ENCODE results near the gene CASK. TPM values are rescaled to one million over a fixed set of nuclear protein-coding genes. Genes with fewer than 3 reads are reported as not detected.

CASK gene
- polyA plus RNA-seq, 4 donors = 43.6 to 52.7 (median 50.0) TPM

- DNase-seq (ENCODE audit: low read depth in 4 of 4, low spot score in 3 of 4) = no peak
Observed at GRCh38 chrX:41591906-41592305, 331.4 kb downstream of the CASK start.

- DNase-seq (ENCODE audit: low read depth in 4 of 4, low spot score in 3 of 4) = no peak
Observed at GRCh38 chrX:41590641-41591040, 332.7 kb downstream of the CASK start.

- DNase-seq (ENCODE audit: low read depth in 4 of 4, low spot score in 3 of 4) = peak in 1 of 4 donors; percentile 12
Observed at GRCh38 chrX:41589634-41590270, 333.6 kb downstream of the CASK start.

- DNase-seq (ENCODE audit: low read depth in 4 of 4, low spot score in 3 of 4) = no peak
Observed at GRCh38 chrX:41588271-41588670, 335.1 kb downstream of the CASK start.

GRCh38 chrX:41580423-41581064, 342.8 kb downstream of the CASK start:
- no peak for DNase-seq (ENCODE audit: low read depth in 4 of 4, low spot score in 3 of 4)

- DNase-seq (ENCODE audit: low read depth in 4 of 4, low spot score in 3 of 4) = no peak
Observed at GRCh38 chrX:41563876-41564275, 359.5 kb downstream of the CASK start.

- DNase-seq (ENCODE audit: low read depth in 4 of 4, low spot score in 3 of 4) = no peak
Observed at GRCh38 chrX:41561045-41561444, 362.3 kb downstream of the CASK start.

GRCh38 chrX:41559235-41560052, 363.9 kb downstream of the CASK start:
- DNase-seq (ENCODE audit: low read depth in 4 of 4, low spot score in 3 of 4) = peak in 2 of 4 donors; percentile 12 to 20

- DNase-seq (ENCODE audit: low read depth in 4 of 4, low spot score in 3 of 4) = no peak
Observed at GRCh38 chrX:41558531-41558930, 364.8 kb downstream of the CASK start.

- no peak for DNase-seq (ENCODE audit: low read depth in 4 of 4, low spot score in 3 of 4)
Observed at GRCh38 chrX:41556958-41557357, 366.4 kb downstream of the CASK start.

- DNase-seq (ENCODE audit: low read depth in 4 of 4, low spot score in 3 of 4) = no peak
Observed at GRCh38 chrX:41553688-41554087, 369.7 kb downstream of the CASK start.

- DNase-seq (ENCODE audit: low read depth in 4 of 4, low spot score in 3 of 4) = no peak
Observed at GRCh38 chrX:41548411-41548810, 374.9 kb downstream of the CASK start.

GRCh38 chrX:41543668-41544067, 379.7 kb downstream of the CASK start:
- no peak for DNase-seq (ENCODE audit: low read depth in 4 of 4, low spot score in 3 of 4)

GRCh38 chrX:41543025-41543424, 380.3 kb downstream of the CASK start:
- no peak for DNase-seq (ENCODE audit: low read depth in 4 of 4, low spot score in 3 of 4)

GRCh38 chrX:41542536-41542935, 380.8 kb downstream of the CASK start:
- DNase-seq (ENCODE audit: low read depth in 4 of 4, low spot score in 3 of 4) = no peak

- no peak for DNase-seq (ENCODE audit: low read depth in 4 of 4, low spot score in 3 of 4)
Observed at GRCh38 chrX:41542135-41542534, 381.2 kb downstream of the CASK start.

- DNase-seq (ENCODE audit: low read depth in 4 of 4, low spot score in 3 of 4) = no peak
Observed at GRCh38 chrX:41541386-41541785, 382.0 kb downstream of the CASK start.

- no peak for DNase-seq (ENCODE audit: low read depth in 4 of 4, low spot score in 3 of 4)
Observed at GRCh38 chrX:41538707-41539106, 384.6 kb downstream of the CASK start.

- DNase-seq (ENCODE audit: low read depth in 4 of 4, low spot score in 3 of 4) = no peak
Observed at GRCh38 chrX:41530085-41530484, 393.3 kb downstream of the CASK start.

- no peak for DNase-seq (ENCODE audit: low read depth in 4 of 4, low spot score in 3 of 4)
Observed at GRCh38 chrX:41529221-41529620, 394.1 kb downstream of the CASK start.

- no peak for DNase-seq (ENCODE audit: low read depth in 4 of 4, low spot score in 3 of 4)
Observed at GRCh38 chrX:41528784-41529183, 394.6 kb downstream of the CASK start.

GRCh38 chrX:41526925-41527324, 396.4 kb downstream of the CASK start:
- DNase-seq (ENCODE audit: low read depth in 4 of 4, low spot score in 3 of 4) = no peak
